Subcutaneous abdominal adipose tissue (tissue), 5 donors: ENCODE measurements around the gene B9D1.
"Not testable (repeated sequence)": the region's sequence is repeated elsewhere in the genome, so short reads cannot be mapped to it uniquely, and the experiment has no call there.

Experiments used
- H3K27ac ChIP-seq: one replicate; pipeline ENCODE4 v1.7.0; 2013; ENCODE audit warnings: low read depth, mild to moderate bottlenecking, inconsistent platforms, low read length, moderate library complexity
- H3K27me3 ChIP-seq, 5 donors: one replicate each; pipeline ENCODE4 v1.7.0; 2013; ENCODE audit warnings: low read length in 5 of 5, inconsistent platforms in 1 of 5; ENCODE audit not compliant: control insufficient read depth in 5 of 5, insufficient read depth in 4 of 5
- H3K36me3 ChIP-seq, 5 donors: one replicate each; pipeline ENCODE4 v1.7.0; 2013; ENCODE audit warnings: low read length in 5 of 5; ENCODE audit not compliant: control insufficient read depth in 5 of 5, insufficient read depth in 5 of 5
- H3K4me1 ChIP-seq, 5 donors: one replicate each; pipeline ENCODE4 v1.7.0; 2013; ENCODE audit warnings: low read length in 5 of 5, mild to moderate bottlenecking in 3 of 5, moderate library complexity in 1 of 5; ENCODE audit not compliant: control insufficient read depth in 5 of 5, insufficient read depth in 5 of 5
- H3K4me3 ChIP-seq, 5 donors: one replicate each; pipeline ENCODE4 v1.7.0; 2013; ENCODE audit warnings: low read length in 5 of 5, low read depth in 1 of 5
- H3K9ac ChIP-seq, 5 donors: one replicate each; pipeline ENCODE4 v1.7.0; 2013; ENCODE audit warnings: low read length in 5 of 5, mild to moderate bottlenecking in 4 of 5, moderate library complexity in 3 of 5
- H3K9me3 ChIP-seq, 5 donors: one replicate each; pipeline ENCODE4 v1.7.0; 2013; ENCODE audit warnings: low read length in 5 of 5; ENCODE audit not compliant: control insufficient read depth in 5 of 5
- donor health status: healthy.
- donor health status: healthy.
- donor health status: healthy.
- donor health status: healthy.
- donor health status: healthy.

The B9D1 gene

GRCh38 chr17:19359856-19360255 is 2.7 kb downstream of the B9D1 start:
- H3K27me3 ChIP-seq: no peaks in the 10 kb centered on the region
- H3K9me3 ChIP-seq: no peaks in the 10 kb centered on the region
- peaks cover 0 to 4% (median 3%) of the 10 kb centered on the region in 5 donors for H3K36me3 ChIP-seq
- H3K27ac ChIP-seq: no peak overlapping the region
- no peak overlapping the region for H3K4me3 ChIP-seq
- H3K4me1 ChIP-seq: peaks cover 2 to 19% (median 15%) of the 10 kb centered on the region in 5 donors
- no peak overlapping the region for H3K9ac ChIP-seq

- no peak overlapping the region for H3K27ac ChIP-seq
- H3K4me1 ChIP-seq: peaks cover 2 to 19% (median 15%) of the 10 kb centered on the region in 5 donors
- H3K27me3 ChIP-seq: no peaks in the 10 kb centered on the region
- H3K9me3 ChIP-seq: no peaks in the 10 kb centered on the region
- H3K4me3 ChIP-seq: no peak overlapping the region
- H3K36me3 ChIP-seq: peaks cover 0 to 4% (median 3%) of the 10 kb centered on the region in 5 donors
- no peak overlapping the region for H3K9ac ChIP-seq
Observed at GRCh38 chr17:19359151-19359550, 3.4 kb downstream of the B9D1 start.

- Histone ChIP-seq H3K9ac (no peak overlapping the region), H3K27me3 (no peaks in the 10 kb centered on the region), H3K4me1 (peaks cover 2 to 12% (median 11%) of the 10 kb centered on the region in 5 donors), H3K27ac (no peak overlapping the region), H3K4me3 (no peak overlapping the region), H3K9me3 (no peaks in the 10 kb centered on the region), H3K36me3 (peaks cover 0 to 4% (median 3%) of the 10 kb centered on the region in 5 donors)
Observed at GRCh38 chr17:19357761-19358160, 4.8 kb downstream of the B9D1 start.

- no peaks in the 10 kb centered on the region for H3K9me3 ChIP-seq
Observed at GRCh38 chr17:19357351-19357750, 5.2 kb downstream of the B9D1 start.

GRCh38 chr17:19354748-19355147 is 7.8 kb downstream of the B9D1 start:
- no peak overlapping the region for H3K27ac ChIP-seq
- peaks cover 0 to 4% (median 3%) of the 10 kb centered on the region in 5 donors for H3K4me1 ChIP-seq
- no peaks in the 10 kb centered on the region for H3K9me3 ChIP-seq
- no peak overlapping the region for H3K9ac ChIP-seq
- H3K36me3 ChIP-seq: peaks cover 0 to 4% (median 3%) of the 10 kb centered on the region in 5 donors
- no peak overlapping the region for H3K4me3 ChIP-seq
- H3K27me3 ChIP-seq: no peaks in the 10 kb centered on the region

More at GRCh38 chr17:19357351-19357750, 5.2 kb downstream of the B9D1 start:
- no peak overlapping the region for H3K27ac ChIP-seq
- no peak overlapping the region for H3K9ac ChIP-seq
- H3K4me3 ChIP-seq: no peak overlapping the region
- peaks cover 2 to 11% (median 10%) of the 10 kb centered on the region in 5 donors for H3K4me1 ChIP-seq
- H3K27me3 ChIP-seq: no peaks in the 10 kb centered on the region
- peaks cover 0 to 4% (median 3%) of the 10 kb centered on the region in 5 donors for H3K36me3 ChIP-seq

GRCh38 chr17:19353401-19353800 is 9.1 kb downstream of the B9D1 start:
- H3K27ac ChIP-seq, H3K9me3 ChIP-seq, H3K27me3 ChIP-seq, H3K4me3 ChIP-seq, H3K9ac ChIP-seq, H3K4me1 ChIP-seq, H3K36me3 ChIP-seq: not testable (repeated sequence)

- Histone ChIP-seq H3K4me3 (no peak overlapping the region), H3K36me3 (no peaks in the 10 kb centered on the region), H3K4me1 (peaks cover 20 to 38% (median 37%) of the 10 kb centered on the region in 5 donors), H3K9ac (no peak overlapping the region), H3K27ac (no peak overlapping the region), H3K27me3 (no peaks in the 10 kb centered on the region), H3K9me3 (no peaks in the 10 kb centered on the region)
Observed at GRCh38 chr17:19348806-19349205, 13.7 kb downstream of the B9D1 start.

GRCh38 chr17:19348081-19348650 is 14.4 kb downstream of the B9D1 start:
- Histone ChIP-seq H3K9me3 (no peaks in the 10 kb centered on the region), H3K4me1 (peaks cover 20 to 40% (median 40%) of the 10 kb centered on the region in 5 donors), H3K4me3 (no peak overlapping the region), H3K27me3 (no peaks in the 10 kb centered on the region), H3K9ac (no peak overlapping the region), H3K27ac (no peak overlapping the region), H3K36me3 (no peaks in the 10 kb centered on the region)

- Histone ChIP-seq H3K9ac (no peak overlapping the region), H3K36me3 (no peaks in the 10 kb centered on the region), H3K4me1 (peaks cover 20 to 46% (median 42%) of the 10 kb centered on the region in 5 donors), H3K9me3 (no peaks in the 10 kb centered on the region), H3K27ac (peak overlapping the region; percentile 77), H3K4me3 (no peak overlapping the region), H3K27me3 (no peaks in the 10 kb centered on the region)
Observed at GRCh38 chr17:19347323-19348080, 15.0 kb downstream of the B9D1 start.
